Neural progenitor cell (in vitro differentiated cells): Measurements from ENCODE around the gene PMS1.

Experiments
- EZH2phosphoT487 ChIP-seq: fragments of 200-600 bp; sonication (generic); IDR thresholded peaks from 2 replicates; pipeline ENCODE4 v1.6.1; 2017; ENCODE audit warnings: antibody characterized with exemption
- TF ChIP-seq, protein P1 (sequence below): fragments of 200-600 bp; sonication (generic); IDR thresholded peaks from 2 replicates; pipeline ENCODE4 v1.5.1; 2017; ENCODE audit warnings: antibody characterized with exemption, mild to moderate bottlenecking

DNA sequence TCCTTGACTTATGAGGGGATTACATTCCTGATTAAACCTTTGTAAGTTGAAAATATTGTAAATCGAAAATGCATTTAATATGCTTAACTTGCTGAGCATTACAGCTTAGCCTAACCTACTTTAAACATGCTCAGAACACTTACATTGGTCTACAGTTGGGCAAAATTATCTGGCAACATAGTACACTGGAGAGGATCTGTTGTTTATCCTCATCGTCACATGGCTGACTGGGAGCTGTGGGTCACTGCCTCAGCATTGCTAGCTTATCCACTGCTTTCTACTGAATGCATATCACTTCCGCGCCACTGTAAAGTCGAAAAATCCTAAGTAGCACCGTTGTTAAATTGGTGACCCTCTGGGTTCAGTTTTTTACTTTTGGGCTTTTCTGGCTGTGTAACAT is 13.7 kb downstream of the PMS1 start:
- TF ChIP-seq, protein P1, sequence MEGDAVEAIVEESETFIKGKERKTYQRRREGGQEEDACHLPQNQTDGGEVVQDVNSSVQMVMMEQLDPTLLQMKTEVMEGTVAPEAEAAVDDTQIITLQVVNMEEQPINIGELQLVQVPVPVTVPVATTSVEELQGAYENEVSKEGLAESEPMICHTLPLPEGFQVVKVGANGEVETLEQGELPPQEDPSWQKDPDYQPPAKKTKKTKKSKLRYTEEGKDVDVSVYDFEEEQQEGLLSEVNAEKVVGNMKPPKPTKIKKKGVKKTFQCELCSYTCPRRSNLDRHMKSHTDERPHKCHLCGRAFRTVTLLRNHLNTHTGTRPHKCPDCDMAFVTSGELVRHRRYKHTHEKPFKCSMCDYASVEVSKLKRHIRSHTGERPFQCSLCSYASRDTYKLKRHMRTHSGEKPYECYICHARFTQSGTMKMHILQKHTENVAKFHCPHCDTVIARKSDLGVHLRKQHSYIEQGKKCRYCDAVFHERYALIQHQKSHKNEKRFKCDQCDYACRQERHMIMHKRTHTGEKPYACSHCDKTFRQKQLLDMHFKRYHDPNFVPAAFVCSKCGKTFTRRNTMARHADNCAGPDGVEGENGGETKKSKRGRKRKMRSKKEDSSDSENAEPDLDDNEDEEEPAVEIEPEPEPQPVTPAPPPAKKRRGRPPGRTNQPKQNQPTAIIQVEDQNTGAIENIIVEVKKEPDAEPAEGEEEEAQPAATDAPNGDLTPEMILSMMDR = no peak
- TF ChIP-seq EZH2phosphoT487 = no peak
